Nucleus accumbens (tissue), 56 donors: ENCODE measurements around the gene LIN37.

Source experiments
- DNase-seq, 56 donors: peaks; one replicate each; lab custom pipeline; 2025; lab: John Stamatoyannopoulos, UW

LIN37 gene

GRCh38 chr19:35750167-35750566 is 1.8 kb downstream of the LIN37 start:
- DNase-seq: no peak

GRCh38 chr19:35751839-35752745 is 3.7 kb downstream of the LIN37 start:
- DNase-seq: no peak

DNA sequence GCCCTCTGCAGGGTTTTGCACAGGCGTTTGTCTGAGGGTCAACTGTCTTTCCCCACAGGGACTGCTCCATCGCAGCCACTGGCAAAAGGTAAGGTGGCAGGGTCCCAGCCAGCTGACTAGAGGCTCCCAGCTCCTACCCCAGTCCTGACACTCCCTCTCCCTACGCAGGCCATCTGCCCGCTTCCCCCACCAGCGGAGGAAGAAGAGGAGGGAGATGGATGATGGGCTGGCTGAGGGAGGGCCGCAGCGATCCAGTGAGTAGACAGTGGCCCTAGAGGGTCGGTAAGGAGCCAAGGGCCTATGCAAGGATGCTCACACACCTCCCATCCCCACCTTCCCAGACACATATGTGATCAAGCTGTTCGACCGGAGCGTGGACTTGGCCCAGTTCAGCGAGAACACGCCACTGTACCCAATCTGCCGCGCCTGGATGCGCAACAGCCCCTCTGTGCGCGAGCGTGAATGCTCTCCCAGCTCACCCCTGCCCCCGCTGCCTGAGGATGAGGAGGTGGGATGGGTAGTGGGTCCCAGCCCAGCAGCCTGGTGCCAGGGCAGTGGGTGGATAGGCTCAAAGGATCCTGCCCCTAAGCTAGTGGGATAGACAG is 4.5 kb downstream of the LIN37 start:
- no peak for DNase-seq

GRCh38 chr19:35753634-35754369 is 5.4 kb downstream of the LIN37 start:
- no peak for DNase-seq

DNA sequence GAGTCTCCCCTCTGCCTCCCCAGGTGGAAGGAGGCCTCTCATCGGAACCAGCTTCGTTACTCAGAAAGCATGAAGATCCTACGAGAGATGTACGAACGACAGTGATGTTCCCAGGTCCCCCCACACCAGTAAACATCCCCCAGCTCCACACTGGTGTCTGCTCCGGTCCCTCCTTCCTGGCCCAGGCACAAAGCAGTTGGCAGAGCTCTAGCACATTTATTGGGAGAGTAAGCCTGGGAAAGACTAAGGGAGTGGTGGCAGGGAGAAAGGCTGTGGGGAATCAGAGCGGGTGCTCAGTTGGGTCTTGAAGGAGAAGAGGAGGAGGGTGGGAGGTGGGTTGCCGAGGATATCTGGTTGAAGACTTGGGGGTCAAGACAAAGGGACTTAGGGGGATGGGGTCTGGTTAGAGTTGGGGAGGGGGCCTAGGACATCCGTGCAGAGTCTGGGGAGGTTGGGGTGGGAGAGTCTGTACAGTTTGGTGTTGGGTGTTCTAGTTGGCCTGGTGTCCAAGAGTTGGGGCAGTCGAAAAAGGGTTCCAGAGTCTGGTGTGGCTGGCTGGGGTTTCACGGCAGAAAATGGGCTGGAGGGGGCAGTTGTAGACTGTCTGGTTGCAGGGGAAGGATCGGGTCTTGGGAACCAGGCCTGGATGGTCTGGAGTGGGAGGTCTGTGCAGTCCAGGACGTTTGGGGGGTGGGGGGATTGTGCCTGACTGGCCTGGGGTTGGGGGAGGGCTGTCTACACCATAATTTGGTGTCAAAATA is 6.2 kb downstream of the LIN37 start:
- no peak for DNase-seq

DNA sequence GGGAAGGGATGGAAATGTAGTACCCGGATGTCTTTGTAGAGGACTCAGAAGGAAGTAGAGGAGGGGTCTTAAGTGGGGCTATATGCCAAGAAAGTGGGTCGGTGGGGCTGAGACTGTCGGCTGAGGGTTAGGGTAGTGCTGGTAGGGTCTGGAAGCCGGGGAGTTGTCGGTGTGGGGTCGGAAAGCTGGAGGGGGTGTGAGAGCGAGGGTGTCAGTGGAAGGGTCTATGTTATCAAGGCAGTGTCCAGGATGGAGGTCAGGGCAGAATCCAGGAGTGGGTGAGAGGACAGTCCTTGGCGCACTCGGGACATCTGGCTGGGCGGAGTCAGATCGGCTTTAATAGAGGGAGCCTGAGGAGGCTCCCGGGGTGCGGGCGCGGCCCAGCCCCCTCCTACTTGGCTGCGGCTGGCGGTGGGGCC is 6.8 kb downstream of the LIN37 start:
- DNase-seq: no peak

DNA sequence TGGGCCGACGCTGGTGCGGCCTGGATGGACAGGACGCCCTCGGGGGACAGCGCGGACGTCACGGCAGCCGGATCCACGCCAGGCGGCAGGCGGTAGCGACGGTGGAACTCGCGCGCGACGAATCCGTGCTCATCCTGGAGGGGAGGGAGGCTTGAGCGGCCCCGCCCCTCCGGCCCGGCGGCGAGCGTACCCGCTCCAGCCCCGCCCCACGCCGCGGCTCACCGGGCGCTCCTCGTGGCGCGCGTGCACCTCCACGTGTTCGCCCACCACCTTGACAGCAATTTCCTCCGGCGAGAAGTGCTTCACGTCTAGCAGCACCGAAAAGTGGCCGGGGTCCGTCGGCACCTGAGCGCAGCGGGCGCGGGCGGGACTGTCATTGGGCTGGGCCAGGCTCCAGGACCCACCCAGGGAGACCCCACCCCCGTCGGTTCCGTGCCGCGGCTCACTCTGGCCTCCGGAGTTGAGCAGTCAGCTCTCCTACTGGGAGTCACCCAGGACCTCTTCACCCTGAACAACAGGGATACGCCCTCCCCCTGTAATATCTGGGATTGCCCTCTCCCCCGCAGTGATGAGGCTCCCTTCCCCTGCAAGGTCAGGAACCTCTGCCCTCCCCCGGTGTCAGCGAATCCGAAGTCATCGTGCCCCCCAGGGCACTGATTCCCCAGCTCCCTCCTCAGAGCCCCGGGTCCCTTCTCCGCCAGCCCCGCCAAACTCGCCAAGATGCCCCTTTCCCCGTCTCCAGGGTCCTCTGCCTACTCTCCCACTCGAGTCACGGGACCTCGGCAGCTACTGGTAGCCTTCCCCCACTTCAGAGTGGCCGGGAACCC is 7.4 kb downstream of the LIN37 start:
- peak in 1 of 56 donors; percentile 13 for DNase-seq

GRCh38 chr19:35756377-35757230 is 8.2 kb downstream of the LIN37 start, which contains the start of gene HSPB6:
Gene HSPB6, minus strand, starts transcription at chr19:35757029. Its CDS starts 21 bp downstream, at chr19:35757008.
- peak in 12 of 56 donors; percentile 11 to 48 (median 31) for DNase-seq

DNA sequence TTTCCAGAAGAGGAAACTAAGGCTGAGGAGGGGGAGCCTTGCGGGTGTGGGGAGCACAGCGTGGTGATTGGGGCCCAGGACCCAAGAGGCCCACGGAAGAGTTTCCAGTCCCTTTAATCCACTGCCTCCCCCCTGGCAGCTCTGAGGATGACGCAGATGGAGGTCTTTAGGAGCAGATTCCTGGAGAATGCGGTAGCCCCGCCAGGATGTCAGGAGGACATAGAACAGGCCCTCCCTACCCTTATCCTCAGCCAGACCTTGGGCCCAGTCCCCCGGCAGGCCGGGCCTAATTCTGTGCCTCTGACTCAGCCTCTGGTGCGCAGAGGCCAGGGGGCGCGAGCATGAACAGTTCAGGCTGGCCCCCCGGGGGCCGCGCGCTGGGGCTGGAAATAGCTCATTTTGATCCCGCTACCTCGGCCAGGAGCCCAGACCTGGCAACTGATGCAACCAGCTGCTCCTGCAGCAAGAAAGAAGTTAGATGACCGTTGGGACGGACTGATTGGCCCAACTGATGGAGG is 8.9 kb downstream of the LIN37 start:
- DNase-seq: peak in 21 of 56 donors; percentile 41 to 75 (median 62)

DNA sequence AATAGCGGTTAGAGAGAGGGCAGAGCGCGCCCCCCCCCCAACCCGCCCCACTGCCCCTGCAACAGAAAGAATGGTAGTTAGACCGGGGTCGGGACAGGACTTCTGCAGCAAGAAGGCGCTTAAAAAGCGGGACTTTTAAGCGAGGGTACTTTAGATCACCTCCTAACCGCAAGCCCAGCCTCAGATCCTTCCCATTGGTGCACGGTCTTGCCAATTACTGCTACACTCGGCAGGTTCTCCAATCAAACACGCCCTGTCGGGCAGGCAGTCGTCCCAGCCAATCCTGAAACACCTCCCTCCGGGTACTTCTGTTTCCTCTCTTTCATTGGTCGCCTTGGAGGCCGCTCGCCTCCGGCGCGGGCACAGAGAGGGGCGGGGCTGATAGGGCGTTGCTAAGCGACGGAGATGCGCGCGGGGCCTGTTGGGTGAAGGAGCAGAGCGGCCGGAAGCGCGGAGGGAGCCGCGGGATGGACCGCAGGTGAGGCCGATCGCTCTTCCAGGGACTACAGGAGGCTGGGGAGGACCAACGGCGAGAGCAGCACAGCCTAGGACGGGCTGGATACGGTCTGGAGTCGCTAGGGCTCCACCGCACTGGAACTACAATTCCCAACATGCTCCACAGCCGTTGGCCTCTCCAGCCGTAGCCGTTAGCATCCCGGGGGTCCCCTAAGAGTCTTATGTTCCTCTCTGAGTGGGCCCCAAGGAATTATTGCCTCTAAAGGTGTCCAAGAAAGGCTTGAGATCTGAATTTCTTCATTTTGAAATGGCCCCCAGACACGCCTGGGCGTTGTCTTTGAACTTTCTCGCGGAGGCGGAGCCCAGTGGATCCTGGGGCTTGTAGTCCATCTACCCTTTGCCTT is 9.6 kb downstream of the LIN37 start, which contains the start of gene PROSER3:
Gene PROSER3, plus strand, starts transcription at position 428 of the 860 bp plus-strand sequence. Its CDS starts 40 bp downstream, at position 468.
- DNase-seq: peak; percentile 83 to 99 (median 98)

DNA sequence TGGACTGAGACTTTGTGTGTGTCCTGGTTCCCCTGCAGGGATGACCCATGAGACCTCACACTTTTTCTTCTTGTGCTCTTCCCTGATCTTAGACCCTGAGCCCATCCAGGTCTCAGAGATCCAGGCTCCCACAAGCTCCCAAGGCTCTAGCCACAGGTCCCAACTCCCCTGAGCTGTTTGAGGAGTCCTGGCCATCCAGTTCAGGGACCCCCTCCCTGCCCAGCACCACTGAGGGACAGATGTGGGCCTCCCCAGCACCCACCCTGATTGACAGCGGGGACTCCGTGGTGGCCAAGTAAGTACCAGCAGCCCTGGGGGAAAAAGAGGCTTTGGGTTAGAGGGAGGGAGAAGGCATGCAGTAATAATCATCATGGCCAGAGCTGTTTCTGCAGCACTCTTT is 11.3 kb downstream of the LIN37 start:
- no peak for DNase-seq

GRCh38 chr19:35760711-35761349 is 12.5 kb downstream of the LIN37 start:
- DNase-seq: no peak

- no peak for DNase-seq
These were observed 16.3 kb downstream of the LIN37 start for GRCh38 chr19:35764432-35765315.

- no peak for DNase-seq
These were observed 18.3 kb downstream of the LIN37 start for GRCh38 chr19:35766571-35767104.
